HG02623 (cell line): ENCODE measurements around the gene ROMO1.

ENCODE experiments used
- ATAC-seq: cut with Tn5 transposase; IDR thresholded peaks from one replicate; pipeline ENCODE4 v1.9.1; 2021; ENCODE audit warnings: moderate library complexity; ENCODE audit not compliant: unreplicated experiment

Gene ROMO1

GRCh38 chr20:35699127-35699956, at the start of gene ROMO1, which contains the start of gene NFS1:
Gene ROMO1, plus strand, starts transcription at chr20:35699405. Its CDS starts 228 bp downstream, at chr20:35699633.
Gene NFS1, minus strand, starts transcription at chr20:35699352. Its CDS starts 64 bp downstream, at chr20:35699288.
- ATAC-seq: peak; percentile 70

- ATAC-seq: no peak
These were observed 48.6 kb upstream of the ROMO1 start for GRCh38 chr20:35650632-35651031.

- ATAC-seq: no peak
These were observed 47.2 kb upstream of the ROMO1 start for GRCh38 chr20:35651958-35652357.

- ATAC-seq: no peak
These were observed 46.4 kb upstream of the ROMO1 start for GRCh38 chr20:35652641-35653429.

GRCh38 chr20:35653430-35653734, 45.8 kb upstream of the ROMO1 start:
- no peak for ATAC-seq

GRCh38 chr20:35653893-35654292, 45.3 kb upstream of the ROMO1 start:
- no peak for ATAC-seq

- no peak for ATAC-seq
These were observed 44.8 kb upstream of the ROMO1 start for GRCh38 chr20:35654415-35654814.

GRCh38 chr20:35657271-35657670, 41.9 kb upstream of the ROMO1 start:
- no peak for ATAC-seq

GRCh38 chr20:35660122-35660937, 38.9 kb upstream of the ROMO1 start:
- ATAC-seq: no peak

GRCh38 chr20:35661053-35661452, 38.2 kb upstream of the ROMO1 start:
- no peak for ATAC-seq

- ATAC-seq: no peak
These were observed 37.3 kb upstream of the ROMO1 start for GRCh38 chr20:35661908-35662307.

GRCh38 chr20:35662551-35662950, 36.7 kb upstream of the ROMO1 start:
- no peak for ATAC-seq

- peak; percentile 11 for ATAC-seq
These were observed 35.4 kb upstream of the ROMO1 start for GRCh38 chr20:35663516-35664465.

- ATAC-seq: peak; percentile 69
These were observed 34.6 kb upstream of the ROMO1 start, which contains the start of the genes CPNE1 and RBM12 for GRCh38 chr20:35664466-35665206. Gene CPNE1, minus strand, starts transcription at chr20:35664900. Its CDS starts 31,977 bp downstream, at chr20:35632923. Gene RBM12, minus strand, starts transcription at chr20:35664900. Its CDS starts 9,578 bp downstream, at chr20:35655322.

- ATAC-seq: no peak
These were observed 33.3 kb upstream of the ROMO1 start for GRCh38 chr20:35665949-35666288.

- no peak for ATAC-seq
These were observed 30.0 kb upstream of the ROMO1 start for GRCh38 chr20:35669221-35669620.

GRCh38 chr20:35669681-35670080, 29.5 kb upstream of the ROMO1 start:
- no peak for ATAC-seq

GRCh38 chr20:35673884-35674283, 25.3 kb upstream of the ROMO1 start:
- ATAC-seq: no peak

GRCh38 chr20:35674921-35675320, 24.3 kb upstream of the ROMO1 start:
- ATAC-seq: no peak
